HG03045 (cell line): ENCODE measurements around the gene SMTNL1.
A peak's percentile ranks its signal among the peaks of the same experiment; 100 is the strongest.

Experiments used
- ATAC-seq: cut with Tn5 transposase; IDR thresholded peaks from one replicate; pipeline ENCODE4 v1.9.1; 2021; ENCODE audit warnings: mild to moderate bottlenecking, moderate library complexity; ENCODE audit not compliant: unreplicated experiment

Gene SMTNL1

DNA sequence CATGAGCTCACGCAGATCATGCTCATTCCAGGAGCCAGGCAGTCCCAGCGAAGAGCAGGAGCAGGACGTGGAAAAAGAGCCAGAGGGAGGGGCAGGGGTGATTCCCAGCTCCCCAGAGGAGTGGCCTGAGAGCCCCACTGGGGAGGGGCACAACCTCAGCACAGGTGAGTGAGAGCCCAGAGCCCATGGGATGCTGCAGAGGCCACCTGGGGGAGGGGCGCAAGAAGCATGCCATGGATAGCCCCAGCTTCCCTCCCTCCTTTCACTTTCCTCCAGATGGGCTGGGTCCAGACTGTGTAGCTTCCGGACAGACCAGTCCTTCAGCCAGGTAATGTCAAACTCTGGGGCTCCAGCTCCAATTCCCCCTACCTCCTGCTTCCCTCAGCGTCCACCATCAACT lies 6.2 kb downstream of the SMTNL1 start:
- ATAC-seq, result no peak

DNA sequence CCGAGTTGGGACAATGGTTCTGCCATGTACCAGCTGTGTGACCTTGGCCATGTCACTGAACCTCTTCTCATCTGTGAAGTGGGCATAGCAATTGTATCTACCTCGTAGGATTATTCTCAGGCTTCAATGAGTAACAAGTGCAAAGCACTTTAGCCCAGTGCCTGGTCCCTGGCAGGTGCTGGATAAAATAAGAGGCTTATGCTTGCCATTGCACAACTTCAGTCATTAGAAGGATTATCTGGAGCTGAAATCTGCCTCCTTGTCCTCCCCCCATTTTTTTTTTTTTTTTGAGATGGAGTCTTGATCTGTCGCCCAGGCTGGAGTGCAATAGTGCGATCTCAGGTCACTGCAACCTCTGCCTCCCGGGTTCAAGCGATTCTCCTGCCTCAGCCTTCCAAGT lies 7.2 kb downstream of the SMTNL1 start:
- ATAC-seq, result no peak

DNA sequence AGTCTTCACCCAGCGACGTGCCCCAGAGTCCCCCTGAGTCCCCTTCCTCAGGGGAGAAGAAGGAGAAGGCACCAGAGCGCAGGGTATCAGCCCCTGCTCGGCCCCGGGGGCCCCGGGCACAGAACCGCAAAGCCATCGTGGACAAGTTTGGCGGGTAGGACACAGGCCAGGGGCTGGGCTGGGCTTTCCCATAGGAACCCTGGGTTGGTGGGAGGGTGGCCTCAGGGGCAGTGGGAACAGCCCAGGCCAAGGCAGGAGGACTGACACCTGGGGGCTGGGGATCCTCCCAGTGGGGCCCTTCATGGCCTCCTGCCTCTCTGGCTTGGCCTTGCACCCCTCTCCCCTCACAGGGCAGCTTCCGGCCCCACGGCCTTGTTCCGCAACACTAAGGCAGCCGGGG lies 8.5 kb downstream of the SMTNL1 start:
- ATAC-seq, result no peak

DNA sequence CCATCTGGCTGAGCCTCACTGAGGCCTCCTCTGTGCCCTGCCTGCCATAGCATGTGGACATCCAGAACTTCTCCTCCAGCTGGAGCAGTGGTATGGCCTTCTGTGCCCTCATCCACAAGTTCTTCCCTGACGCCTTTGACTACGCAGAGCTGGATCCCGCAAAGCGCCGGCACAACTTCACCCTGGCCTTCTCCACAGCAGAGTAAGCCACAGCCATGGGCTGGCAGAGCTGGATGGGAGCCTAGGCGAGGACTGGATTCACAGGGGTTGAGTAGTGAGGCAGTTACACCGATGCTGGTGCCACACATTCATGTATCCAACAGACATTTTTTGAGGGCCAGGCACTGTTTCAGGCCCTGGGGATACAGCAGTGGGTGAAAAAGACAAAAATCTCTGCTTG lies 9.1 kb downstream of the SMTNL1 start:
- ATAC-seq, result no peak

DNA sequence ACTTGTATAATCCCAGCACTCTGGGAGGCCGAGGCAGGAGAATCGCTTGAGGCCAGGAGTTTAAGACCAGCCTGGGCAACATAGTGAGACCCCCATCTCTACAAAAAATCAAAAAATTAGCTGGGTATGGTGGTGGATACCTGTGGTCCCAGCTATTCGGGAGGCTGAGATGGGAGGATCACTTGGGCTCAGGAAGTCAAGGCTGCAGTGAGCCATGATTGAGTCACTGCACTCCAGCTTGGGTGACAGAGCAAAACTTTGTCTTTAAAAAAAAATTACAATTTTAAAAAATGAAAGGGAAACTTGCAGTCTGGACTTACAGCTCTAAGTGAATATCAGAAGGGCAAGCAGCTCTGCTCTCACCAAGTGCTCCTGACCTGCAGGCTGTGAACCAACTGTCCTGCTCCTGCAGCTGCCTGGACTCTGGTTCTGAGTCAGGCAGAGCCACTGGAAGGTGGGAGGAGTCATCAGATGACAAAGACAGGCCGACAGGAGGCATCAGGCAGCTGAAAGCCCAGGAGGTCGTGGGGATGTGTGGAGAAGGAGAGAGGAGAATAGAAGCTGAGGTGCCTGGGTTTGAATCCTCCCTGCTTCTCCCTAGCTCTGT lies 9.6 kb downstream of the SMTNL1 start:
- ATAC-seq, result peak; percentile 65

DNA sequence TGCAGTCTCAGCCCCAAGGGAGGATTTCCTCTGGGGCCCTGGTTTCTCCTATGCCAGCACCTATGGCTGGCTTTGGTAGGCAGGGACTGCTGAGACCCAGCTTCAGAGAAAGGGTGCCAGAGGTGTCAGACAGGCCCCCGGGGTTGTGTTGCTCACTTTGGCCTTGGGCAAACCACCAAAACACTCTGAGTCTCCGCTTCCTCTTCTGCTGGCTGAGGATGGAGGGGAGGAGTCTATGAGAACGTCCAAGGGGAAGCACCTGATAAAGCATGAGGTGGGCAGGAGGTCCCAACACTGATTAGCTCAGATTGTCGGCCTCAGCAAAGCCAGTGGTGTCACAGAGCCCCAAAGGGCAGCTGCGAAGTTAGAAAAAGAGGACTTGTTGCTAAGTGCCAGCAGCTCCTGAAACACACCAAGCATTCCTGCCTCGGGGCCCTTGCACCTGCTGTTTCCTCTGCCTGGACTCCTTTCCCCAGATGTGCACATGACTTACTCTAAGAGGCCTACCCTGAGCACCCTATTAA lies 10.5 kb downstream of the SMTNL1 start:
- peak; percentile 80 for ATAC-seq

DNA sequence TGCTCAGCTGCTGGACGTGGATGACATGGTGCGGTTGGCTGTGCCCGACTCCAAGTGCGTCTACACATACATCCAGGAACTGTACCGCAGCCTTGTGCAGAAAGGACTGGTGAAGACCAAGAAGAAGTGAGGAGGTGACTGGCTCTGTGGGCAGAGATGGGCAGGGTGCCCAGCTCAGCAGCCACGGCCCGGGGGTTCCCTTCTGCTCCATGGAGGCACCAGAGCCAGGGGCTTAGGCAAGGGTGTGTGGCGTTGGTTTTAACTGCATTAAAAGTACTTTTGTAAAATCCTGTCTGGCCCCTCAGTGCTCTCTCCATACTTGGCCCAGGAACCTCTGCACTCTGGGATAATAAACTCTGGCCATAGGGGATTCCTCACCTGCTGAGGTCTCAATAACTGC lies 12.6 kb downstream of the SMTNL1 start:
- no peak for ATAC-seq

DNA sequence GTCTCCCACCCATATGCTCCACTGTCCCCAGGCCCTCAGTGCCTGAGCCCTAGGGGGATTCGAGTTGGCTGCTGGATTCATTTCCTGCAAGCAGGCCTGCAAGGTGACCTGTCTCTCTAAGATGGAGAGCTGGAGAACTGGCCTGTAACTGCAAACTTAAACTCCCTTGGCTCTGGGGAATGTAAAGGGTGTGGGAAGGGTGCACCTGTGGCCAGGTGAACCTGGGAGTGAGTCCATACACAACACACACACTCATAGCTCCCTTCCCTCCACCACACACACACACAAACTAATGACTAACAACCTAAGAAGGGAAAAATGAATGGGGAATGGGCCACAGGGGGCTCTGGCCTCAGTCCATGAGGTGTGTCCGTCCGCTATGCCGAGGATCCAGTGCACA lies 14.5 kb downstream of the SMTNL1 start:
- no peak for ATAC-seq

DNA sequence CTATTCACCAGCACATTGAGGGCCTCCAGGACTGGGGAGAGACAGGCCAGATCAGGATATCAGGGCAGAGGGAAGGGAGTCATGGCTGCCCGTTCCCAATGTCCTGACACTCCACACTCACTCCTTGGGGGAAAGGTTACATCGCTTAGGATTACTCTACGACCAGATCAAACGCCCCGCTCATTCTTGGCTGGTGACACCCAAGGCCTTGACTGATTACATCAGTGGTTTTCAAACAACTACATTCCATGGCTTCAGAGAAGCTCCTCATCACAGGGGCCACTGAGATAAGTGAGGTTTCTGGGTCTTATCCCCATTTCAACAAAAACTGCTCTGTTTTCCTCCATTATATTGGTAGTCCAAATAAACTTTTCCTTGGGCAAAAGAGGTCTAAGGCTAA lies 15.1 kb downstream of the SMTNL1 start:
- no peak for ATAC-seq

DNA sequence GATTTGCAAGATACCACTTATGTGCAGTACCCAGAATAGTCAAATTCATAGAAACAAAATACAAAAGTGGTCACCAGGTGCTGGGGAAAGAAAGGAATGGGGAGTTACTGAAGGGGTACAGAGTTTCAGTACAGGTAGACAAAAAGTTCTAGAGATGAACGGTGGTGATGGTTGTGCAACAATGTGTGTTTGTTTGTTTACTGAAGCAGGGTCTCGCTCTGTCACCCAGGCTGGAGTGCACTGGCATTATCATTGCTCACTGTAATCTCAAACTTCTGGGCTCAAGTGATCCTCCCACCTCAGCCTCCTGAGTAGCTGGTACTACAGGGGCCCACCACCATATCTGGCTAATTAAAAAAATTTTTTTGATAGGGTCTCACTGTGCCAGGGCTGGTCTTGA lies 18.0 kb downstream of the SMTNL1 start:
- ATAC-seq, result no peak

DNA sequence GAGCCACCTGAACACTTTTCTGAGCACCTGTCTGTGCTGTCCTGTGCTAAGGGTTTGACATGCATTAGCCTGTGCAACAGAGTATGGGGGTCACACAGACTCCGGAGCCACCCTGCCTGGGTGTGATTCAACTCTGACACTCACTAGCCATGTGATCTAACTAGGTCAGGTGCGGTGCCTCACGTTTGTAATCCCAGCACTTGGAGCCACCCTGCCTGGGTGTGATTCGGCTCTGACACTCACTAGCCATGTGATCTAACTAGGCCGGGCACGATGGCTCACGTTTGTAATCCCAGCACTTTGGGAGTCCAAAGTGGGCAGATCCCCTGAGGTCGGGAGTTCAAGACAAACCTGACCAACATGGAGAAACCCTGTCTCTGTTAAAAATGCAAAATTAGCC lies 18.6 kb downstream of the SMTNL1 start:
- ATAC-seq, result no peak

DNA sequence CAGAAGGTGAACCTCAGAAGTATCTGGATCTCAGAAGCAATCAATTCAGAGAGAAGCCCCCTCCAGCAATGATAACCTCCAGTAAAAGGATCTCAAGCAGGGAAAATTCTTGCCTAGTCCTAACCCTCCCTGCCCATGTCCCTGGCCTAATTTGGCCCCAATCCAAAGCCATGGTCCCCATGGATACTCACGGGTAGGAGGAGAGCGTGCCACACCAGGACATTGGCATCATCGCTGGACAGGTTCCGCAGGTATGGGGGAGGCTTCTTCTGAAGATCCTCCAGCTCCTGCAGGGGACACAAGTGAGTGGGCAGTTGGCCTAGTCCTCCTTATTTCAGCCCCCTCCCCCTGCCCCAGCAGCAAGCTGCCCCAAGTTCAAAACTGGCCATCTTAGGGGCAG lies 22.8 kb downstream of the SMTNL1 start:
- ATAC-seq, result no peak

DNA sequence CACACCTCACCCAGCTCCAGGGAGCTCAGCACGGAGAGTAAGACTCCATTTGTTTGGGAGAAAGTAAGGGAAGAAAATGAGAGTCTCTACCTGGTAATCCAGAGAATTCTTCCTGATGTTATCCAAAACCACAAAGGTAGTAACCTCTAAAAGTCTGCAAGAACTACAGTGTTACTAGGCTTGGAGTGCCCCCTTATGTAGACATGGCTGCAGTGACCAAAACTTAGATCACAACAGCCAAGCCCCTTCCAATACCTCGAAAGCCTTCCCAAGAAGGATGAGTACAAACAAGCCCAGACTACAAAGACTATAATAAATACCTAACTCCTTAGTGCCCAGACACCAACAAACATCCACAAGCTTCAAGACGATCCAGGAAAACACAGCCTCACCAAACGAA lies 25.2 kb downstream of the SMTNL1 start:
- ATAC-seq, result no peak

DNA sequence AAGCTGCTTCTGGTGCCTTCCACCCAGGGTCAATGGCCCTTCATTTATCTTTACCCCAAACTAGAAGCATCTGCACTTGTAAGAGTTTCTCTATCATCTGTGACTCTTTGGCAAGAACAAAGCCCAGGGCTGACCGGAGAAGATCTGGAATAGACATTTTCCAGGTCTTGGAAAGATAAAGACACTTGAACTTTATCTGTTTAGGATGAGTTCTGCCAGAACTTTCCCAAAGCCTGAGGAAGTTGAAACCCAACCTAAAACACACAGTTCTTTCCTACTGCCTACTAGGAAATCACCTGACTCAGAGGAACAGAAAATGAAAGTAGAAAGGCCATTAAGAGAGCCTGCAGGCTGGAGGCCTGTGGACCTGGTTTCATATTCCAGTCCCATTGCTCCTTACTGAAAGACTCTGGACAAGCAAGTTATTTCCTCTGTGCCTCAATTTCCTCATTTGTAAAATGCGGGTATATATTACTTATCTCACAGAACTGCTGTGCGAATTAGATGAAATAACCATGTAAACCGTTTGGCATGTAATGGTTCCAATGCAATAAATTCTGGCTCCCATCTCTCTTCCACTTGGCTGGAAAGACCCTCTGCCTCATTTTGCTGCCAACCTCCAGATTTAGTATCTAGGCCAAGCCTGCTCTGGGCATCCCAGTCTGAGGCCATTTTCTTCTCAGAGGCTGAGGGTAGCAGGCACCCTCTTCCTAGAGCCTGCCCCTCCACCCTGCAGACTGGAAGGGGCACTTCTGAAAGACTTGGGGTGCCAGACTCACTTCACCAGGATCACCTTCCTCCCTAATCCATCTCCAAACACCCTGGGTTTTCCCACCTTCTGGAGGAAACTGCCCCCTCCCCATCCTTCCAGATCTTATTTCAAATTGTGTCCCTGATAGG lies 28.9 kb downstream of the SMTNL1 start:
- peak; percentile 51 for ATAC-seq

DNA sequence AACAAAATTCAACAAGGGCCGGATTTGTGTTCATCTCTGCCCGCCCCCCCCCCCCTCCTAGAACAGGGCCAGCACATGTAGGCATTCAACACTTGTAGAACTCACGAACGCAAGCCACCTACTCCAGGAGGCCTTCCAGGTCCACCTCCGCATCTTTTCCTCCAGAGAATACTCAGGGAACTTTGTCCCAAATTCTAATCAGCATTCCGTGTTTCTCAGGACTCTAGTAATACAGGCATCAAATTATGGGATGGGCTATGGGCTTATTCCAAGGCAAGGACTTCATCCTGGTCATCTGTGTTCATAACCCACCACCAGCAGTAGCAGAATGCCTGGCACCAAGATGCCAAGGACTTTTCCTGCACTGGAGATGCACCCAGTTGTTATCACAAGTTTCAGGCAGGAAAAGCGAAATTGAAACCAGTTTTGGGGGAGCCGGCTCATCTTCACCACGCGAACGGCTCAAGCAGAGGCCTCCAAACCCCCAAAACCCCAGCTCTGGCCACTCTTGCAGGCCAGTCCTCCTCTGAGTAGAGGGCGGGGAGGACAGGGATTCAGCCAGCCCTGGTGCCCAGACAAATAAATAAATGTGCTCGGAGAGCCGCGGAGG lies 29.6 kb downstream of the SMTNL1 start:
- ATAC-seq, result peak; percentile 2

DNA sequence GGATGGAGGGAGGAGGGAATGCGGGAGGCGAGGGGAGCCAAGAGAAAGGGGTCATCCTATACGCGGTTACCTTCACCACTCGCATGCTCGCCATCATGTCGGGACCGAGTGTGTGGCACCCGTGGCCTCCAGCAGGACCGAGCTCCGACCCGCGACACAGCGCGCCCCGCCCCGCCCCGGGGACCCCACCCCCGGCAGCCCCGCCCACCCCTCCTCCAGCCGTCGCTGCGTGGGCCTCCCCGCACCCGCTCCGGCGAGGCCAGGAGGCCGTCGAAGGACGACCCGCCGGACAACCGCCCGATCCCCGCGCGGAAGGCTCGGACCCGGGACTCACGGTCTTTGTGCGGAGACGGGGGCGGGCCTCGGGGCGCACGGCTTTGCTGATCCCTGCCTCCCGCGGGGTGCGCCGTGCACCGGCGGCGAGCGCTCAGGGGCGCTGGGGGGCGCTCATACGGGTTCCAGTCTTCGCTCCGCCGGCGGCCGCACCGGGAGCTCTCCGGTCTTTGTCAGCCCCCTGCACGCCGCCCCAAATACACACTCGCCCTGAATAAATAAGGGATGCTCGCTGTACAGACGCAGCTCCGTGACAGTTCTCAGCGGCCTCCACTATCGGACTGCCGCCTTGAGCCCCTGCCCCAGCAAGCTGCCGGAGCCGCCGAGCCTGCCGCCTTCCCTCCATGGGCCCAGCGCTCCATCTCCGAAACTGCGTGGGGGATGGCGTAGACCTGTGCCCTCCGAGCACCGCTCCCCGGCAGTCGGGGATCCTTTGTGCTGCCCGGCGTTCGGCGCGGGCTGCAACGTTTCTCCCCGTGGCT lies 30.3 kb downstream of the SMTNL1 start, which contains the start of gene UBE2L6:
Gene UBE2L6, minus strand, starts transcription at position 158 of the 815 bp plus-strand sequence. Its CDS starts 61 bp downstream, at position 97.
- ATAC-seq, result peak; percentile 72

DNA sequence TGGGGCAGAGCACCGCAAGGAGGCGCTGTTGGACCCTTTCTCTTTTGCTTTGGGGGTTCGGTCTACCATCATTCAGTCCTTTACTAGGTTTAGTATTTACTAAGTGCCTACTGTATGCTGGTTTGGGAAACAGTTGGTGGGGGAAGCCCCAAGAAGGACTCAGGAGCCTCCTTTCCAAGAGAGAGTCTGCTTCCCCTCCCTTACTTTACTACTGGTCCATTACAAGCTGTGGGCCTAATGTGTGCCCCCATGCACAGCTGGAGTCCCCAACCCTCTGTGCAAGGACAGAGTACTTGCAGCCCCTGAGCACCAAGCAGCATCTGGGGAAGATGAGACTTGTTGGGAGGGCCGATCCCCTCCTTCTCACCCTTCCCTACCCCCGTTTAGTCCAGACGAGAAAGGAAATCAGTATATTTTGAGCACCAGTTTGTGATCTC lies 31.0 kb downstream of the SMTNL1 start:
- ATAC-seq, result no peak

DNA sequence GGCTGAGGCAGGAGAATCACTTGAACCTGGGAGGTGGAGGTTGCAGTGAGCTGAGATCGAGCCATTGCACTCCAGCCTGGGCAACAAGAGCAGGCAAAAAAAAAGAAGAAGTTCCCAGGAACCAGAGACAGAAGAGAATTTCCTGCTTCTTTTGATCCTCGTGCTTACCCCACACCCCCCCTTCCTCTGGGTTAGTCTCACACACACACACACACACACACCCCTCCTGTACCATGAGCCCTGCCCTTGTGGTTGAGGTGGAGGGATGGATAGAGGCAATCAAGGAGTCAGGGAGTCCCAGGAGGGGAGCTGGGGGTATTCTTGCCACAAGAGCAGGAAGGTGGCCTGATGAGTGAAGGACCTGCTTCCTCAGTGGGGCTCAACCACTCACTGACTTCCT lies 34.2 kb downstream of the SMTNL1 start:
- no peak for ATAC-seq

DNA sequence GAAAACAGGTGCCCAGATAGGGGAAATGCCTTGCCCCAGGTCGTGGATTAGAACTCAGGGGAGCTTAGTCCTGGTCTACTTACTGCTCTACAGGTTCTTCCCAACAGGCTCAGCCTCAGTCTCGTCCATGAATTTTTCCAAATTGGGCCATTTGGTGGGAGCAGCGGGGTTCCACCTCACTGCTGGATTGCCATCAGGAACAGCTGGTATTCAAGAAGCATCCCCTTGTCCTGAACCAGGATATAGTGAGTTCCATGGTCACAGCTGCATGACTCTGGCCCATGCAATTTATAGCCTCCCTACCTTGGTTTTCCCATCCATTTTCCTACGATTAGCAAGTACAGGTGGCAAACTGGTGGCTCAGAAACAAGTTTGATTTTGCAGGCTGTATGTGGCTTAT lies 36.7 kb downstream of the SMTNL1 start:
- ATAC-seq, result no peak

DNA sequence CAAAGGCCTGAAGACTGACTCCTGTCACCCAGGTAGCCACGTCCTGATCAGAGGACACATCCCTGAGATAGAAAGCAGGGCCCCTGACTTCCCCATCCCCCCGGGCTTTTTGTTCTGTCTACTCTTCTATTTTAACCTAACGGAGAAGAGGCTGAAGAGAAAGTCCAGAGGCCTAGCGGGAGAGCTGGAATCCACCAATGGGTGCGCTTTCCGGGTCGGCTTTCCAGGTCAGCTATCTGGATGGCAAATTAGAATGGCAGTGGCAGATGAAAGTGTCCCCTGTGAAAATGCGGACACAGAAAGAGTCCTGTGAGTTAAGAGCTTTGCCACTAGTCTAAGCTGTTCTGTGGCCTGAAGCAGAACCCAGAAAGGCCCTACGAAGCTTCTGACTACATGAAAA lies 46.9 kb downstream of the SMTNL1 start:
- no peak for ATAC-seq

DNA sequence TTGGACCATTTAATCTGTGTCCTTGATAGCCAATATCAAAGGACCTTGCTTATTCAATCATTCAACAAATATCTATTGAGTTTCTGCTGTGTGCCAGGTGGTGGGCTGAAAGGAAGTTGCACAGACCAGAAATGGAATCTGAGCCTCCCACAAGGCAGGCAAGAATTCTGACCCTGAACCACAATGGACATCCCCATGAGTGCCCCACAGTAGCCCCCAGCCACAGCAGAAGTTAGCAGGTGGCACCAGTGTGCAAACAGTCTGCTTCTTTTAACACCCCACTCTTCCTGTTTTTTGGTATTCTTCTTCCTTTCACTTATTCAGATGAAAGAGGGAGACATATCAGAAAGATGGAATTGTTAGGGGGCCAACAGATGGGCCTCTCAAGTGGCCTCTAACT lies 47.9 kb downstream of the SMTNL1 start:
- ATAC-seq, result no peak
